GM20000 (cell line): ENCODE measurements around the gene FHIT.

Experiments used
- DNase-seq: peaks from one replicate; pipeline ENCODE4 v3.0.0; 2012; ENCODE audit warnings: low spot score
- TF ChIP-seq, protein P1 (sequence below): IDR thresholded peaks from 2 replicates; pipeline ENCODE4 v1.5.1; 2012; ENCODE audit warnings: mild to moderate bottlenecking, control low read depth; ENCODE audit errors: extremely low read depth, missing control alignments

FHIT gene

GRCh38 chr3:60980342-60980692 is 270.9 kb downstream of the FHIT start:
- TF ChIP-seq, protein P1, sequence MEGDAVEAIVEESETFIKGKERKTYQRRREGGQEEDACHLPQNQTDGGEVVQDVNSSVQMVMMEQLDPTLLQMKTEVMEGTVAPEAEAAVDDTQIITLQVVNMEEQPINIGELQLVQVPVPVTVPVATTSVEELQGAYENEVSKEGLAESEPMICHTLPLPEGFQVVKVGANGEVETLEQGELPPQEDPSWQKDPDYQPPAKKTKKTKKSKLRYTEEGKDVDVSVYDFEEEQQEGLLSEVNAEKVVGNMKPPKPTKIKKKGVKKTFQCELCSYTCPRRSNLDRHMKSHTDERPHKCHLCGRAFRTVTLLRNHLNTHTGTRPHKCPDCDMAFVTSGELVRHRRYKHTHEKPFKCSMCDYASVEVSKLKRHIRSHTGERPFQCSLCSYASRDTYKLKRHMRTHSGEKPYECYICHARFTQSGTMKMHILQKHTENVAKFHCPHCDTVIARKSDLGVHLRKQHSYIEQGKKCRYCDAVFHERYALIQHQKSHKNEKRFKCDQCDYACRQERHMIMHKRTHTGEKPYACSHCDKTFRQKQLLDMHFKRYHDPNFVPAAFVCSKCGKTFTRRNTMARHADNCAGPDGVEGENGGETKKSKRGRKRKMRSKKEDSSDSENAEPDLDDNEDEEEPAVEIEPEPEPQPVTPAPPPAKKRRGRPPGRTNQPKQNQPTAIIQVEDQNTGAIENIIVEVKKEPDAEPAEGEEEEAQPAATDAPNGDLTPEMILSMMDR = no peak
- no peak for DNase-seq

- DNase-seq = no peak
- TF ChIP-seq, protein P1 = no peak
Observed at GRCh38 chr3:60979461-60980341, 271.6 kb downstream of the FHIT start.

DNA sequence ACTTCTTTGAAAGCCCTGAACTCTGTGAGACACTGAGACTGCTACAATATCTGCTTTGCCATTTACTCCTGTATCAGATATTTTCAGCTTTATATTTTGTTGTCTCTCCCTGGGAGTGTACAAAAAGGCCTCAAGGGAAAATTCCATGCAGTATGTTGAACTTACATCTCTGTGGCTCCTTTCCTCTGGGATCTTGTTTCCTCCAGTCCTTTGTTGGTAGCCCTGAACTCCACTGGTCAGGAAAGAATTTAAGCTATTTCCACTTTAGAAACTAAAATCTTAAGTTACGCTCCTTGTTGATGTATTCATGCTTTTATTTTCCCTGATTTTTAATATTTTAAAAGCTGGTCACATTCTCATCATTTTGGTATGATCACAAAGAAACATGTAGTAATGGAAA is 277.9 kb downstream of the FHIT start:
- DNase-seq = no peak
- TF ChIP-seq, protein P1 = no peak

DNA sequence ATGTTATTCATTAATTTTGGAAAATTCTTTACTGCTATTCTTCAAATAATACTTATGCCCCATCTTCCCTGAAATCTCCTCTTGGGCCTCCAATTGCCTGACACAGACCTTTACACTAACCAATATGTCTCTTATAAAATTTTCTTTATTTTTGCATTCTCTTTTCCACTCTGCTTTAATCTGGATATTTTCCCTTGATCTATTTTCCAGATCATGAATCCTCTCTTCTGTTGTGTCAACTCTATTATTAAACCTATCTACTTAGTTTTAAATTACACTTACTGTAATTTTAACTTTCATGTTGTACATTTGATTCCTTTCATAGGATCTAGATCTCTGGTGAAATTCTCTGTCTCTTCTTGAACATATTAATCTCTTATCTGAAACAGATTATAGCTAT is 278.7 kb downstream of the FHIT start:
- DNase-seq = no peak
- TF ChIP-seq, protein P1 = no peak

- TF ChIP-seq, protein P1 = no peak
- no peak for DNase-seq
Observed at GRCh38 chr3:60970850-60971249, 280.4 kb downstream of the FHIT start.

GRCh38 chr3:60967141-60967540 is 284.1 kb downstream of the FHIT start:
- TF ChIP-seq, protein P1 = no peak
- DNase-seq = no peak

GRCh38 chr3:60957541-60957940 is 293.7 kb downstream of the FHIT start:
- DNase-seq = no peak
- TF ChIP-seq, protein P1 = no peak
